ENCODE results near the gene SHROOM2.

Gene SHROOM2

GRCh38 chrX:9953396-9953795, 167.2 kb downstream of the SHROOM2 start:
- H3K9ac ChIP-seq (ENCODE audit: low read length) = no peak overlapping the region
- no peaks in the 10 kb centered on the region for H3K27me3 ChIP-seq (replicated peaks; ENCODE audit: control insufficient read depth, insufficient read depth, low read length)

GRCh38 chrX:9955506-9955905, 169.3 kb downstream of the SHROOM2 start:
- no peaks in the 10 kb centered on the region for H3K4me1 ChIP-seq (ENCODE audit: control insufficient read depth, insufficient read depth, low read length)
- no peaks in the 10 kb centered on the region for H3K36me3 ChIP-seq (ENCODE audit: control insufficient read depth, insufficient read depth, low read length, severe bottlenecking)
- H3K4me3 ChIP-seq (ENCODE audit: low read length) = no peak overlapping the region
- no peaks in the 10 kb centered on the region for H3K9me3 ChIP-seq (ENCODE audit: control insufficient read depth, low read length)
- no peaks in the 10 kb centered on the region for H3K27me3 ChIP-seq (replicated peaks; ENCODE audit: control insufficient read depth, insufficient read depth, low read length)
- peak; percentile 70 for DNase-seq (ENCODE audit: low read depth)
- H3K9ac ChIP-seq (ENCODE audit: low read length) = no peak overlapping the region

More at GRCh38 chrX:9953396-9953795, 167.2 kb downstream of the SHROOM2 start:
- Histone ChIP-seq H3K36me3 (ENCODE audit: control insufficient read depth, insufficient read depth, low read length, severe bottlenecking) (no peaks in the 10 kb centered on the region), H3K9me3 (ENCODE audit: control insufficient read depth, low read length) (no peaks in the 10 kb centered on the region), H3K4me1 (ENCODE audit: control insufficient read depth, insufficient read depth, low read length) (no peaks in the 10 kb centered on the region), H3K4me3 (ENCODE audit: low read length) (no peak overlapping the region)
- DNase-seq (ENCODE audit: low read depth) = no peak

- DNase-seq (ENCODE audit: low read depth) = no peak
- H3K9me3 ChIP-seq (ENCODE audit: control insufficient read depth, low read length) = no peaks in the 10 kb centered on the region
- H3K4me3 ChIP-seq (ENCODE audit: low read length) = no peak overlapping the region
- no peaks in the 10 kb centered on the region for H3K36me3 ChIP-seq (ENCODE audit: control insufficient read depth, insufficient read depth, low read length, severe bottlenecking)
- H3K9ac ChIP-seq (ENCODE audit: low read length) = no peak overlapping the region
- no peaks in the 10 kb centered on the region for H3K27me3 ChIP-seq (replicated peaks; ENCODE audit: control insufficient read depth, insufficient read depth, low read length)
- H3K4me1 ChIP-seq (ENCODE audit: control insufficient read depth, insufficient read depth, low read length) = no peaks in the 10 kb centered on the region
These were observed 171.5 kb downstream of the SHROOM2 start for GRCh38 chrX:9957743-9958142.

GRCh38 chrX:9958183-9958582, 172.0 kb downstream of the SHROOM2 start:
- H3K4me3 ChIP-seq (ENCODE audit: low read length) = no peak overlapping the region
- no peak overlapping the region for H3K9ac ChIP-seq (ENCODE audit: low read length)
- H3K4me1 ChIP-seq (ENCODE audit: control insufficient read depth, insufficient read depth, low read length) = no peaks in the 10 kb centered on the region
- H3K36me3 ChIP-seq (ENCODE audit: control insufficient read depth, insufficient read depth, low read length, severe bottlenecking) = no peaks in the 10 kb centered on the region
- H3K9me3 ChIP-seq (ENCODE audit: control insufficient read depth, low read length) = no peaks in the 10 kb centered on the region
- H3K27me3 ChIP-seq (replicated peaks; ENCODE audit: control insufficient read depth, insufficient read depth, low read length) = no peaks in the 10 kb centered on the region
- no peak for DNase-seq (ENCODE audit: low read depth)

- Histone ChIP-seq H3K36me3 (ENCODE audit: control insufficient read depth, insufficient read depth, low read length, severe bottlenecking) (no peaks in the 10 kb centered on the region), H3K9ac (ENCODE audit: low read length) (no peak overlapping the region), H3K4me3 (ENCODE audit: low read length) (no peak overlapping the region), H3K4me1 (ENCODE audit: control insufficient read depth, insufficient read depth, low read length) (no peaks in the 10 kb centered on the region), H3K27me3 (replicated peaks; ENCODE audit: control insufficient read depth, insufficient read depth, low read length) (no peaks in the 10 kb centered on the region), H3K9me3 (ENCODE audit: control insufficient read depth, low read length) (no peaks in the 10 kb centered on the region)
- DNase-seq (ENCODE audit: low read depth) = no peak
These were observed 175.5 kb downstream of the SHROOM2 start for GRCh38 chrX:9961750-9962149.

GRCh38 chrX:9966775-9967408, 180.7 kb downstream of the SHROOM2 start, which contains the start of gene CLDN34:
CLDN34 (plus strand) TSS chrX:9967358; CDS start chrX:9967358, 0 bp downstream.
- H3K27me3 ChIP-seq (replicated peaks; ENCODE audit: control insufficient read depth, insufficient read depth, low read length) = peaks cover 2% of the 10 kb centered on the region
- H3K9ac ChIP-seq (ENCODE audit: low read length) = no peak within 1 kb of the TSS
- H3K4me1 ChIP-seq (ENCODE audit: control insufficient read depth, insufficient read depth, low read length) = no peaks in the 10 kb centered on the region
- H3K36me3 ChIP-seq (ENCODE audit: control insufficient read depth, insufficient read depth, low read length, severe bottlenecking) = no peaks in the 10 kb centered on the region
- no peak within 1 kb of the TSS for H3K4me3 ChIP-seq (ENCODE audit: low read length)
- H3K9me3 ChIP-seq (ENCODE audit: control insufficient read depth, low read length) = no peaks in the 10 kb centered on the region
- no peak for DNase-seq (ENCODE audit: low read depth)

- DNase-seq (ENCODE audit: low read depth) = no peak
- Histone ChIP-seq H3K9me3 (ENCODE audit: control insufficient read depth, low read length) (peaks cover 6% of the 10 kb centered on the region), H3K4me1 (ENCODE audit: control insufficient read depth, insufficient read depth, low read length) (no peaks in the 10 kb centered on the region), H3K9ac (ENCODE audit: low read length) (no peak overlapping the region), H3K4me3 (ENCODE audit: low read length) (no peak overlapping the region), H3K36me3 (ENCODE audit: control insufficient read depth, insufficient read depth, low read length, severe bottlenecking) (no peaks in the 10 kb centered on the region), H3K27me3 (replicated peaks; ENCODE audit: control insufficient read depth, insufficient read depth, low read length) (no peaks in the 10 kb centered on the region)
These were observed 191.4 kb downstream of the SHROOM2 start for GRCh38 chrX:9977635-9978034.

GRCh38 chrX:9980401-9980800, 194.2 kb downstream of the SHROOM2 start:
- H3K36me3 ChIP-seq (ENCODE audit: control insufficient read depth, insufficient read depth, low read length, severe bottlenecking) = no peaks in the 10 kb centered on the region
- no peak overlapping the region for H3K9ac ChIP-seq (ENCODE audit: low read length)
- no peaks in the 10 kb centered on the region for H3K27me3 ChIP-seq (replicated peaks; ENCODE audit: control insufficient read depth, insufficient read depth, low read length)
- no peak for DNase-seq (ENCODE audit: low read depth)
- H3K4me3 ChIP-seq (ENCODE audit: low read length) = no peak overlapping the region
- no peaks in the 10 kb centered on the region for H3K4me1 ChIP-seq (ENCODE audit: control insufficient read depth, insufficient read depth, low read length)
- H3K9me3 ChIP-seq (ENCODE audit: control insufficient read depth, low read length) = peaks cover 4% of the 10 kb centered on the region

- Histone ChIP-seq H3K9me3 (ENCODE audit: control insufficient read depth, low read length) (no peaks in the 10 kb centered on the region), H3K4me1 (ENCODE audit: control insufficient read depth, insufficient read depth, low read length) (no peaks in the 10 kb centered on the region), H3K27me3 (replicated peaks; ENCODE audit: control insufficient read depth, insufficient read depth, low read length) (peaks cover 4% of the 10 kb centered on the region), H3K36me3 (ENCODE audit: control insufficient read depth, insufficient read depth, low read length, severe bottlenecking) (no peaks in the 10 kb centered on the region), H3K9ac (ENCODE audit: low read length) (no peak overlapping the region), H3K4me3 (ENCODE audit: low read length) (no peak overlapping the region)
- DNase-seq (ENCODE audit: low read depth) = no peak
These were observed 194.7 kb downstream of the SHROOM2 start for GRCh38 chrX:9980927-9981326.

- Histone ChIP-seq H3K4me3 (ENCODE audit: low read length) (no peak overlapping the region), H3K4me1 (ENCODE audit: control insufficient read depth, insufficient read depth, low read length) (no peaks in the 10 kb centered on the region), H3K36me3 (ENCODE audit: control insufficient read depth, insufficient read depth, low read length, severe bottlenecking) (no peaks in the 10 kb centered on the region), H3K9ac (ENCODE audit: low read length) (no peak overlapping the region), H3K27me3 (replicated peaks; ENCODE audit: control insufficient read depth, insufficient read depth, low read length) (peaks cover 6% of the 10 kb centered on the region), H3K9me3 (ENCODE audit: control insufficient read depth, low read length) (no peaks in the 10 kb centered on the region)
- no peak for DNase-seq (ENCODE audit: low read depth)
These were observed 197.2 kb downstream of the SHROOM2 start for GRCh38 chrX:9983441-9983840.

GRCh38 chrX:9983846-9984245, 197.6 kb downstream of the SHROOM2 start:
- no peaks in the 10 kb centered on the region for H3K36me3 ChIP-seq (ENCODE audit: control insufficient read depth, insufficient read depth, low read length, severe bottlenecking)
- H3K4me3 ChIP-seq (ENCODE audit: low read length) = no peak overlapping the region
- H3K27me3 ChIP-seq (replicated peaks; ENCODE audit: control insufficient read depth, insufficient read depth, low read length) = peaks cover 6% of the 10 kb centered on the region
- no peak overlapping the region for H3K9ac ChIP-seq (ENCODE audit: low read length)
- no peak for DNase-seq (ENCODE audit: low read depth)
- H3K9me3 ChIP-seq (ENCODE audit: control insufficient read depth, low read length) = no peaks in the 10 kb centered on the region
- no peaks in the 10 kb centered on the region for H3K4me1 ChIP-seq (ENCODE audit: control insufficient read depth, insufficient read depth, low read length)

- H3K9ac ChIP-seq (ENCODE audit: low read length) = no peak overlapping the region
- no peaks in the 10 kb centered on the region for H3K4me1 ChIP-seq (ENCODE audit: control insufficient read depth, insufficient read depth, low read length)
- H3K27me3 ChIP-seq (replicated peaks; ENCODE audit: control insufficient read depth, insufficient read depth, low read length) = peaks cover 6% of the 10 kb centered on the region
- no peaks in the 10 kb centered on the region for H3K9me3 ChIP-seq (ENCODE audit: control insufficient read depth, low read length)
- no peaks in the 10 kb centered on the region for H3K36me3 ChIP-seq (ENCODE audit: control insufficient read depth, insufficient read depth, low read length, severe bottlenecking)
- no peak overlapping the region for H3K4me3 ChIP-seq (ENCODE audit: low read length)
- DNase-seq (ENCODE audit: low read depth) = peak; percentile 48
These were observed 202.5 kb downstream of the SHROOM2 start for GRCh38 chrX:9988762-9989161.
